Duodenal mucosa (tissue), 2 donors: ENCODE results near the gene GOLGA8O.
"Not testable (repeated sequence)": the region's sequence is repeated elsewhere in the genome, so short reads cannot be mapped to it uniquely, and the experiment has no call there.

Experiments used
- H3K27ac ChIP-seq: one replicate; pipeline ENCODE4 v1.7.0; 2013; ENCODE audit warnings: low read depth, low read length
- H3K27me3 ChIP-seq, 2 donors: one replicate each; pipeline ENCODE4 v1.7.0; 2013; ENCODE audit warnings: low read length in 2 of 2, control low read depth in 1 of 2; ENCODE audit not compliant: insufficient read depth in 2 of 2, control insufficient read depth in 1 of 2
- H3K36me3 ChIP-seq, 2 donors: one replicate each; pipeline ENCODE4 v1.7.0; 2013; ENCODE audit warnings: low read length in 2 of 2, control low read depth in 1 of 2; ENCODE audit not compliant: insufficient read depth in 2 of 2, control insufficient read depth in 1 of 2
- H3K4me1 ChIP-seq, 2 donors: one replicate each; pipeline ENCODE4 v1.7.0; 2013; ENCODE audit warnings: low read length in 2 of 2, control low read depth in 1 of 2; ENCODE audit not compliant: insufficient read depth in 2 of 2, control insufficient read depth in 1 of 2
- H3K4me3 ChIP-seq, 2 donors: one replicate each; pipeline ENCODE4 v1.7.0; 2013; ENCODE audit warnings: low read length in 2 of 2, low read depth in 1 of 2
- H3K9ac ChIP-seq, 2 donors: one replicate each; pipeline ENCODE4 v1.7.0; 2013; ENCODE audit warnings: low read length in 2 of 2, low read depth in 1 of 2
- H3K9me3 ChIP-seq, 2 donors: one replicate each; pipeline ENCODE4 v1.7.0; 2013; ENCODE audit warnings: low read length in 2 of 2, control low read depth in 1 of 2; ENCODE audit not compliant: control insufficient read depth in 1 of 2

Gene GOLGA8O, protein sequence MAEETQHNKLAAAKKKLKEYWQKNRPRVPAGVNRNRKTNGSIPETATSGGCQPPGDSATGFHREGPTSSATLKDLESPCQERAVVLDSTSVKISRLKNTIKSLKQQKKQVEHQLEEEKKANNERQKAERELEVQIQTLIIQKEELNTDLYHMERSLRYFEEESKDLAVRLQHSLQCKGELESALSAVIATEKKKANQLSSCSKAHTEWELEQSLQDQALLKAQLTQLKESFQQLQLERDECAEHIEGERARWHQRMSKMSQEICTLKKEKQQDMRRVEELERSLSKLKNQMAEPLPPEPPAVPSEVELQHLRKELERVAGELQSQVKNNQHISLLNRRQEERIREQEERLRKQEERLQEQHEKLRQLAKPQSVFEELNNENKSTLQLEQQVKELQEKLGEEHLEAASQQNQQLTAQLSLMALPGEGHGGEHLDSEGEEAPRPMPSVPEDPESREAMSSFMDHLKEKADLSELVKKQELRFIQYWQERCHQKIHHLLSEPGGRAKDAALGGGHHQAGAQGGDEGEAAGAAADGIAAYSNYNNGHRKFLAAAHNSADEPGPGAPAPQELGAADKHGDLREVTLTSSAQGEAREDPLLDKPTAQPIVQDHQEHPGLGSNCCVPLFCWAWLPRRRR

DNA sequence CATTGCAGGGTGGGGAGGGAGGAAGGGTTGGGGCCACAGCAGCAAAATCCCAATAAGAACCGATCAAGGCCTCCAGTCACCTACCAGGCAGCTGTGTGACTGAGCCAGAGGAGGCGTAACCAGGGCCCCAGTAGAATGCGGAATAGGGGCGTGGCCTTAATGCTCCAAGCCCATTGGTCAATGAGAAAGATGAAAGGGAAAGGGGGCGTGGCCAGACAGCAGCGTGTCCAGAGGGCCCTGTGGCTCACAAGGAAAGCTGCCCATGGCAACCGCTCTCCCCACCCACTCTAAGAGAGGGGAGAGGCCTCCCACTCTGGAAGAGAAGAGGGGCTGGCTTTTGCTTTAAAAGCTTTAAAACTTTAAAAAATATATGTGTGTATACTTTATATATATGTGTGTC, at the start of gene GOLGA8O:
Gene GOLGA8O, minus strand, starts transcription at position 101 of the 400 bp plus-strand sequence. Its CDS starts 98 bp downstream, at position 3.
- not testable (repeated sequence) for H3K9ac ChIP-seq, H3K27me3 ChIP-seq, H3K9me3 ChIP-seq, H3K4me1 ChIP-seq, H3K4me3 ChIP-seq, H3K27ac ChIP-seq, H3K36me3 ChIP-seq

DNA sequence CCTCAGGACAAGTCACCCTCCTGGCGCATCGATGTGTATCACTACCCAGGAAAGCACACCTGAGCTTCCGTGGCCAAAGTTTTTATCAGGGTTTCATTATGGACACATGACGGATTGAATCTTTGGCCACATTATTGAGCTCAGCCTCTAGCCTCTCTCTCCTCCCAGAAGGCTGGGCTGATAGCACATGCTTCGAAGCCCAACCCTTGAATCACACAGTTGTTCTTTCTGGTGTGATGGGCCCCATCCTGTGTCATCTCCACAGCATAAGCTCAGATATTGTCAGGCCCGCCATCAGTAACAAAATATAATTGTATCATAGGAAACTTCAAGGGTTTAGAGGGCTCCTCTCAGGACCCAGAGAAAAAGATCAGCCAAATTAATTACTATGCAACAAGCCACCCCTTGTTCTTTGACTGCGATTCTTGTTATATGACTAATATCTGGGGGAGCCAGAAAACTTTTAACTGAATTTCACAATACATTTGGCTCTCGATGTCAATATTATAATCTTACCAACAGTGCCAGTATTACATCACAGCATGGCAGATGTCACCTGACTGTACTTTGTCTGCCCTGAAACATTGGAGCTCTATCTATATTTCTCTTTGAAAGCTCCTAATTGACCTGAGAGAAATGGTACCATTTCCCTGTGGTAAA, 48.8 kb upstream of the GOLGA8O start:
- H3K27ac ChIP-seq, H3K36me3 ChIP-seq, H3K9ac ChIP-seq, H3K4me3 ChIP-seq, H3K4me1 ChIP-seq, H3K27me3 ChIP-seq, H3K9me3 ChIP-seq: not testable (repeated sequence)

DNA sequence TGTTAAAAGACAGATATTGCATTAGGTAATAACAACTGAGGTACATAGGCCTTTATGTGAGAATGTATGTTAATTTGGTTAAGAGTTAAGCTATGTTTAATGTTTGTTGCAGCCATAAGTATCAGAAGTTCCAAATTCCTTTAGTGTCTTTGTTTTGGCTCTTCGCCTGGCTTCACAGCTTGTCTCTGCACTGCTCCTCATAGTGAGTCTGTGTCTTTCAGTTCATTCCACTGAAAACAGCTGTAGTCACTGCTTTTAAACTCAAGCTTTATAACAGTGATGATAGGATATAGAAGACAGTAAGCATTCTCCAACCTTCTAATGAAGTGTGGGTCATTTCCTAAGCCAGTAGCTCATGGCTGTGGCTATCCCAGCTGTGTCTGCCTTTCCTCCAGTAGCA, 47.5 kb upstream of the GOLGA8O start:
- not testable (repeated sequence) for H3K36me3 ChIP-seq, H3K27ac ChIP-seq, H3K4me3 ChIP-seq, H3K27me3 ChIP-seq, H3K9ac ChIP-seq, H3K9me3 ChIP-seq, H3K4me1 ChIP-seq

DNA sequence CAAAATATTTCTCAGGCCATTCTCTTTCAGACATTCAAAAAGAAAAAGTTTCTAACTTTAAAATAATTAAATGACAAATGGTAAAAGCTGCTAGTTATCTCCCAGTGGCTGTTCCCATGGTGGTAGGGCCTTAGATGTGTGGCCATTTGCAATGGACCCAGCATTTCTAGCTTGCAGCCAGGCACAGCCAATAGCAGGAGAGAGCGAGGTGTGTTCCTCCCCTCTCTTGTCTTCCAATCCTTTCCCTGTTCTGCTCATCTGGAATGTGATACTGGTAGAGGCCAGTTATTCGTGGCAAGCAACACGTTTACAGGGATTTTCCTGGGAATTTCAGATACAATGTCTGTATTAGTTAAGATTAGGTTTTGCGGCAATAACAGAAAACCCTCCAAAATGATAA, 37.3 kb upstream of the GOLGA8O start:
- H3K9ac ChIP-seq, H3K36me3 ChIP-seq, H3K9me3 ChIP-seq, H3K27ac ChIP-seq, H3K4me1 ChIP-seq, H3K4me3 ChIP-seq, H3K27me3 ChIP-seq: not testable (repeated sequence)

DNA sequence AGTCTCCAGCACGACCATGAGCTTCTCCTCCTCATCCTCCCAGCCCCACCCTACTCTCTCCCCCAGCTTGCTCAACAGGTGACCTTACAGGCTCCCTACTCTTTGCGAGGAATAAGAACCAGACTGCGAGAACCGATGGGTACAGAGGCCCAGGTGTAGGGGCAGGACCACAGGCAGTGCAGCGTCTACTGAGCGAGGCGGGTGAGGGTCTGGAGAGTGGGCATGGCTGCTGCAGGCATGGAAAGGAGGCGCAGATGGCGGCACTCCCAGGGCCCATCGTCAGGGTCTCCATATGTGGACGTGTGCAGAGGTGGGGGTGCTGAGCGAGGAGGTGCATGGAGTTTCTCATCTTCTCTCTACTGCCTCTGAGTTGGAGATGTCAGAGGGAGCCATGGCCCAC, 31.0 kb upstream of the GOLGA8O start:
- H3K27me3 ChIP-seq, H3K9me3 ChIP-seq, H3K4me3 ChIP-seq: not testable (repeated sequence)

DNA sequence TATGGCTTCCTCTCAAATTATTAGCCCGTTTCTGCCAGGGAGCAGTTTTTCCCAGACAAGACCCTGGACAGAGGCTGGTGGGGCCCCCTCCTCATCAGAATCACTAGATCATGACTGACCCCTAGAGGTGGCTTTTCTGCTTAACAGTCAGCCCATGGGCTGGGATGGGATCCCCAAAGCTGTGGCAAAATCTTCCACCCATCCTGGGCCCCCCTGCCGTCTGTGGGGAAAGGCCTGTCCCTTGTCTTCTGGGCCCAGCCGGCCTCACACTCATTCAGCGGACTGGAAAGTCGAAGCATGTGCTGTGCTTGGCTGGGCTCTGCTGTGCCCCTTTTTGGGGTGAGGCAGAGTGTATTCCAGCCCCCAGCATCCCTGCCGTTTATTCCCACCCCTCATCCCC, 27.9 kb upstream of the GOLGA8O start:
- not testable (repeated sequence) for H3K4me3 ChIP-seq, H3K9me3 ChIP-seq, H3K4me1 ChIP-seq, H3K27ac ChIP-seq, H3K27me3 ChIP-seq, H3K9ac ChIP-seq, H3K36me3 ChIP-seq

More for the DNA sequence above, 31.0 kb upstream of the GOLGA8O start:
- not testable (repeated sequence) for H3K4me1 ChIP-seq, H3K36me3 ChIP-seq, H3K9ac ChIP-seq, H3K27ac ChIP-seq

DNA sequence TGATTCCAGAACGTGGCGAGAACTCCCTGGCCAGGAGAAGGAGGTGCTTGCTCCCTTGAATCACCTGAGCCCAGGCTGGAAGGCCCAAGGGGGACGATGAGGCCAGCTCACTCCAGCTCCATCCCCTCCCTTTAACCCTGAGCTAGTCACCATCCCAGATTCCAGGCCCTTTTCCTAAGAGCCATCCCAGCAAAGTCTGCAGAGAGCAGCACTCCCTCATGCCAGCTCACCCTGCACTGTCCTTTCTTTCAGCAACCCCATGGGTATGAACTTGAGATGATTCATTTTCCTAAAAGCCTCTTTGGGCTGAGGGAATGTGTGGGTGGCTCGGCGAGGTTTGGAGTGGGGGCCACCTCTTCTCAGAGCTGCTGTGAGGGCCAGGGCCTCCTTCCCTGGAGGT, 26.2 kb upstream of the GOLGA8O start:
- H3K4me3 ChIP-seq, H3K27ac ChIP-seq, H3K9ac ChIP-seq, H3K4me1 ChIP-seq, H3K27me3 ChIP-seq, H3K9me3 ChIP-seq, H3K36me3 ChIP-seq: not testable (repeated sequence)

DNA sequence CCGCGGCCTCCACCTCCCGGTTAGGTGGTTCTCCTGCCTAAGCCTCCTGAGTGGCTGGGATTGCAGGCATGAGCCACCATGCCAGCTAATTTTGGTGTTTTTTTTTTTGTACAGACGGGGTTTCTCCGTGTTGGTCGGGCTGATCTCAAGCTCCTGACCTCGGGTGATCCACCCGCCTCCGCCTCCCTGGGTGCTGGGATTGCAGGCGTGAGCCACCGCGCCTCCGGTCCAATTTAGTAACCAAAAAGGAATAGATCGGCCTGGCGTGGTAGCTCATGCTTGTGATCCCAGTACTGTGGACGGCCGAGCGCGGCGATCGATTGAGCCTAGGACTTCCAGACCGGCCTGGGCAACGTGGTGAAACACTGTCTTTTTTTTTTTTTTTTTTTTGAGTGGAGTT, 12.6 kb upstream of the GOLGA8O start:
- H3K9me3 ChIP-seq, H3K27me3 ChIP-seq, H3K36me3 ChIP-seq, H3K4me1 ChIP-seq, H3K27ac ChIP-seq, H3K9ac ChIP-seq, H3K4me3 ChIP-seq: not testable (repeated sequence)

DNA sequence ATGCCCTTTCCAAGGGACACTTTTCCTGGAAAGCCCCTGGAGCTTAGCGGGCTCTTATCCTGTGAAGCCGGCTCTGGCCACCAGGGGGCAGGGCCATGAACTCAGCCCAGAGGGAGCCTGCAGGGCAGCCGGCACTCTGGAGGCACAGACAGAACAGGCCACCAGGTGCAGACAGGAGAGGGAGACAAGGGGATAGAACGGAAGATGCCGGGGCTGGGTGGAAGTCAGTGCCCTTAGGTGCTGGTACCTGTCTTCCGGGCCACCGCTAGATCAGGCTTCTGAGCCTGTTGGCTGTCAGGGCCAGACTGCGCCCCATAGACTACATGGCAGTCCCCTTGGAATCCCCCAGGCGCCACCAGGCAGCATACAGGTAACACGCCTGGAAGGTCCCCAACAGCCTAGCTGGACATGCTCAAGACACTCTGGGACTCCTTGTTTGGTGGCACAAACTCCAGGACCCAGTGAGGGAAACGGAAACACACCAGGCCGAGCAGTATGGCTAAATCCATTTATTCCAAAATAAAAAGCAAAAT, 14.9 kb downstream of the GOLGA8O start:
- H3K4me3 ChIP-seq, H3K9ac ChIP-seq, H3K4me1 ChIP-seq, H3K9me3 ChIP-seq, H3K27me3 ChIP-seq, H3K36me3 ChIP-seq, H3K27ac ChIP-seq: not testable (repeated sequence)

DNA sequence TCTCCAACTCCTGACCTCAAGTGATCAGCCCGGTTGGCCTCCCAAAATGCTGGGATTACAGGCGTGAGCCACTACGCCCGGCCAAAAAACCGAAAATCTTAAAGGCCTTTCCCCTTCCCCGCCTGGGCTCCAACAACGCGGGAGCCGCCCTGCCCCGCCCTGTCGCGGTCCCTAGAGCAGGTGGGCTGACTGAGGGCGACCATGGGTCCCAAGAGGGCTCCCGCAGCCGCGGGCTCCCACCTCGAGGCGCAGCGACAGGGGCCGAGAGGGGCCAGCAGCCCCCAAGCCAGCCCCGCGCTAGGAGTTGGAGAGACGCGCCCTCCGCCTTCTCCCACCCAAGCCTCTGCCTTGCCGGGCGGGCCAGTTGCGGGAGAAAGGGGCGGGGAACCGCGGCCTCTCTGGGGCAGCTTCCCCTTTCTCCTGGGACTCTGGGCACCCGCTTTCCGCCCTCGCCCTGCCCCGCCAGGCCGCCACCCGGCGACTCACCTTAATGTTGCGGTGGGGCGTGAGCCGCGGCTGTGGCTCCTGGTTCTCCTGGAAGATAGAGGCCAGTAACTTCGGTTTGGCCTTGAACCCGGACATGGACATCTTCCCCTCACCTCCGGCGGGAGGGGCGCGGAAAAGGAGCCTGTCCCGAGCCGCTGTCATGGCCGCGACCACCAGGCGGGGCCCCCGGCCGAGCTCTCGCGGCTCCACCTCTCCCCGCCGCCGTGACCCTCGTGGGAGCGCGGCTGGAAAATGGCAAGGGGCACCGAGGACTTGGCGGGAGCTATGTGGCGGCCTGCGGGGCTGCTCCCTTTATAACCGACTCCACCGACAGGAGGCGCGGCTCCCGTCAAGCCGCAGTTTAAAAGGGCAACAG, 21.1 kb downstream of the GOLGA8O start:
- H3K36me3 ChIP-seq, H3K27ac ChIP-seq, H3K9me3 ChIP-seq, H3K4me1 ChIP-seq, H3K27me3 ChIP-seq, H3K9ac ChIP-seq, H3K4me3 ChIP-seq: not testable (repeated sequence)
